NB4 (cell line): ENCODE data around the gene ITGA8.

ENCODE experiments used
- MYC ChIP-seq: IDR thresholded peaks from 2 replicates; pipeline ENCODE4 v1.6.1; 2011; ENCODE audit warnings: low read depth, low read length
- POLR2A ChIP-seq: IDR thresholded peaks from 2 replicates; pipeline ENCODE4 v1.6.1; 2011; ENCODE audit warnings: mild to moderate bottlenecking; ENCODE audit not compliant: insufficient read length; ENCODE audit errors: extremely low read depth
- TF ChIP-seq, protein P1 (sequence below): IDR thresholded peaks from one replicate; pipeline ENCODE4 v1.5.1; 2012; ENCODE audit warnings: low read depth, low read length
- TF ChIP-seq, protein P2 (sequence below): IDR thresholded peaks from 2 replicates; pipeline ENCODE4 v1.6.1; 2011; ENCODE audit warnings: low read depth, low read length

DNA sequence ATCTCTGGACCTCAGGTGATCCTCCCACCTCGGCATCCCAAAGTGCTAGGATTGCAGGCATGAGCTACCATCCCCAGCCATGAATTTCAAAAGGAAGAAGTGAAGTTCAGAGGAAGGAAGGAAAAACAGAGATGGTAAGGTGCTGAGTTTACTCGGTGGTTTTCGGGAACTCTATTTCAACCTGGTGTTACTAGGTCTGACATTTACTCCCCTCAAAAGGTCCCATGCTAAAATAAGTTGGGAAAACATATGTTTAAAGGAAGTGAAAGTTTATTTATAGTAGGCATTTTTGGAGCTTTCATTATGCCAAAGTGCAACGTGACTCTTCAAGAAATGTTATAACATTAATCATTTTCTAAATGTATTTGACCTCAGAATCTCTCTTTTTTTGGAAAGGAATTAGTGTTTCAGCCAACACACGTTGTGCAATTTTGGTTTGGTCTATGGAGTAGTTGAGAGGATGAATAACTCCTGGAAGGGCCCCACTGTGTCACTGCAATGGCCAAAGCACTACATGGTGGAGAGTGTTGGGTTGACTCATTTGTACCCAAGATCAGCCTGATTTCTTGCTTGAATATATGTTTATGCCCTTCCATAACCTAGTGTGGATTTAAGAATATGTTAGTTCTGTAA lies 233.9 kb downstream of the ITGA8 start:
- TF ChIP-seq, protein P1, sequence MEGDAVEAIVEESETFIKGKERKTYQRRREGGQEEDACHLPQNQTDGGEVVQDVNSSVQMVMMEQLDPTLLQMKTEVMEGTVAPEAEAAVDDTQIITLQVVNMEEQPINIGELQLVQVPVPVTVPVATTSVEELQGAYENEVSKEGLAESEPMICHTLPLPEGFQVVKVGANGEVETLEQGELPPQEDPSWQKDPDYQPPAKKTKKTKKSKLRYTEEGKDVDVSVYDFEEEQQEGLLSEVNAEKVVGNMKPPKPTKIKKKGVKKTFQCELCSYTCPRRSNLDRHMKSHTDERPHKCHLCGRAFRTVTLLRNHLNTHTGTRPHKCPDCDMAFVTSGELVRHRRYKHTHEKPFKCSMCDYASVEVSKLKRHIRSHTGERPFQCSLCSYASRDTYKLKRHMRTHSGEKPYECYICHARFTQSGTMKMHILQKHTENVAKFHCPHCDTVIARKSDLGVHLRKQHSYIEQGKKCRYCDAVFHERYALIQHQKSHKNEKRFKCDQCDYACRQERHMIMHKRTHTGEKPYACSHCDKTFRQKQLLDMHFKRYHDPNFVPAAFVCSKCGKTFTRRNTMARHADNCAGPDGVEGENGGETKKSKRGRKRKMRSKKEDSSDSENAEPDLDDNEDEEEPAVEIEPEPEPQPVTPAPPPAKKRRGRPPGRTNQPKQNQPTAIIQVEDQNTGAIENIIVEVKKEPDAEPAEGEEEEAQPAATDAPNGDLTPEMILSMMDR: no peak
- TF ChIP-seq, protein P2, sequence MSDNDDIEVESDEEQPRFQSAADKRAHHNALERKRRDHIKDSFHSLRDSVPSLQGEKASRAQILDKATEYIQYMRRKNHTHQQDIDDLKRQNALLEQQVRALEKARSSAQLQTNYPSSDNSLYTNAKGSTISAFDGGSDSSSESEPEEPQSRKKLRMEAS: no peak
- TF ChIP-seq POLR2A (no peak), MYC (no peak)
